ENCODE results near the gene ZDHHC14.

- TF ChIP-seq CTCF (IDR thresholded peaks at IDR 0.05) (no peak), POLR2A (IDR thresholded peaks at IDR 0.05) (no peak)
These were observed 179.9 kb downstream of the ZDHHC14 start for GRCh38 chr6:157560691-157561413.

Data from thyroid gland (tissue), 4 donors.